Panc1 (cell line): ENCODE measurements around the gene ABO.
"Not testable (repeated sequence)": the region's sequence is repeated elsewhere in the genome, so short reads cannot be mapped to it uniquely, and the experiment has no call there.

Experiments
- POLR2AphosphoS5 ChIP-seq: IDR thresholded peaks from 2 replicates; pipeline ENCODE4 v1.6.1; 2012; ENCODE audit warnings: mild to moderate bottlenecking, low read depth, low read length, moderate library complexity
- SIN3A ChIP-seq: IDR thresholded peaks from 2 replicates; pipeline ENCODE4 v1.6.1; 2012; ENCODE audit warnings: low read depth, mild to moderate bottlenecking, low read length, moderate library complexity, borderline replicate concordance; ENCODE audit not compliant: insufficient read depth
- TF ChIP-seq, protein P1 (sequence below): fragments of 450-650 bp; IDR thresholded peaks from 2 replicates; pipeline ENCODE4 v1.5.1; 2017; ENCODE audit warnings: mild to moderate bottlenecking

DNA sequence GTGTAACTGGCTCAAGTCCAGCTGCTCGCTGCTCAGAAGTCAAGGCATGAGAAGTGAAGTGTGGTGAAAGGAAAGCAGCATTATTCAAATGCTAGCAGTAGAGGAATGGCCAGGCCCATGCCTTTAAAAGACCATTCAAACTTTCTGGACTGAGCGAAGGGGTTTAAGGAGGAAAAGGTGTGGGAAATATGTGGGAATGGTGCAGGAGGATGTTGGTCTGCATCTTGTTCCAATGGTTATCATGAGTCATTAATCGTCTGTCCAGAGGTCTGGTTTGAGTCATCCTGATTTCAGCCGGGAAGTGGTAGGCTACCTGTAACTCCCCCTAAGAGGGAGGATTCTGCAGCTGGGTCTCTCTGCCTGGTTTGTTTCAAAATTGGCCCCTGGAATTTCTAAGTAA is 60.7 kb downstream of the ABO start:
- TF ChIP-seq POLR2AphosphoS5, SIN3A: not testable (repeated sequence)
- TF ChIP-seq, protein P1, sequence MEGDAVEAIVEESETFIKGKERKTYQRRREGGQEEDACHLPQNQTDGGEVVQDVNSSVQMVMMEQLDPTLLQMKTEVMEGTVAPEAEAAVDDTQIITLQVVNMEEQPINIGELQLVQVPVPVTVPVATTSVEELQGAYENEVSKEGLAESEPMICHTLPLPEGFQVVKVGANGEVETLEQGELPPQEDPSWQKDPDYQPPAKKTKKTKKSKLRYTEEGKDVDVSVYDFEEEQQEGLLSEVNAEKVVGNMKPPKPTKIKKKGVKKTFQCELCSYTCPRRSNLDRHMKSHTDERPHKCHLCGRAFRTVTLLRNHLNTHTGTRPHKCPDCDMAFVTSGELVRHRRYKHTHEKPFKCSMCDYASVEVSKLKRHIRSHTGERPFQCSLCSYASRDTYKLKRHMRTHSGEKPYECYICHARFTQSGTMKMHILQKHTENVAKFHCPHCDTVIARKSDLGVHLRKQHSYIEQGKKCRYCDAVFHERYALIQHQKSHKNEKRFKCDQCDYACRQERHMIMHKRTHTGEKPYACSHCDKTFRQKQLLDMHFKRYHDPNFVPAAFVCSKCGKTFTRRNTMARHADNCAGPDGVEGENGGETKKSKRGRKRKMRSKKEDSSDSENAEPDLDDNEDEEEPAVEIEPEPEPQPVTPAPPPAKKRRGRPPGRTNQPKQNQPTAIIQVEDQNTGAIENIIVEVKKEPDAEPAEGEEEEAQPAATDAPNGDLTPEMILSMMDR = not testable (repeated sequence)
